Breast epithelium (tissue), 3 donors: ENCODE measurements around the gene VIT.

Experiments used
- CTCF ChIP-seq, 3 donors: fragments of 450-650 bp; IDR thresholded peaks; one replicate each; pipeline ENCODE4 v1.5.1; 2016 to 2017; ENCODE audit warnings: antibody characterized with exemption in 3 of 3, mild to moderate bottlenecking in 3 of 3, moderate library complexity in 3 of 3
- POLR2A ChIP-seq: fragments of 450-650 bp; IDR thresholded peaks from one replicate; pipeline ENCODE4 v1.6.1; 2016; ENCODE audit warnings: antibody characterized with exemption, mild to moderate bottlenecking, moderate library complexity
- POLR2AphosphoS5 ChIP-seq, 3 donors: sonication (generic); formaldehyde crosslinking; IDR thresholded peaks; one replicate each; pipeline ENCODE4 v1.6.1; 2017; ENCODE audit warnings: antibody characterized with exemption in 3 of 3

DNA sequence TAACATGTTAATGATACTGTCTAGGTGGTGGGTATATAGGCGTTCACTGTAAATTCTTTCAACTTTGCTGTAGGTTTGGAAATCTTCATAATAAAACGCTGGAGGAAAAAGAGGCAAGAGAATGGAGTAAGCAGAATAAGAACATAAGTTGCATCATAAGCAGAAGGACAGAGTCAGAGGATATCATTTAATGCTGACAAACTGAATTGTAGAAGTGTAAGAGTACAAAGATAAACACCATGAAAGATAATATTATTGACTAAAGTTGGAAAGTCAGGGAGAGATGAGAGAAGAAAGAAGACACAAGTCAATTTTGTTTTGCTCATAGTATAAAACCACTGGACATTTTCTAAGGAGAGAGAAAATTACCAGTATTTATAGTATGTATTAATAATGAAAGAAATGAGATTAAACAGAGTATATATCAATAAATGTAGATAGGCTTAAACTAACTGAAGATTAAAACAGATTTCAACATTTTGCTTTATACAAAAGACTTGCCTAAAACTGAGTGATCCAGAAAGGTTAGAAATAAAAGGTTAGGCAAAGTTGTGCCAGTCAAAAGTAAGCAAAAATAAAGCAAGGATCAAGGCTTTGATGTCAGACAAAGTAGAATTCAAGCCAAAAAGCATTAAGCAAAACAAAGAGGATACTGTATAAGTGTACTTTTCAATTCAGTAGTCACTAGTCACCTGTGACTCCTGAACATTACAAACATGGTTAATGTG is 42.4 kb upstream of the VIT start:
- TF ChIP-seq POLR2A (no peak), POLR2AphosphoS5 (IDR thresholded peaks at IDR 0.05) (no peak), CTCF (IDR thresholded peaks at IDR 0.05) (no peak)
